C4-2B (cell line): ENCODE results near the gene A2M.

Source experiments
- ZFX ChIP-seq: fragments of 450-650 bp; IDR thresholded peaks from 2 replicates; pipeline ENCODE4 v1.6.1; 2017
- TF ChIP-seq, protein P1 (sequence below): fragments of 450-650 bp; conservative IDR thresholded peaks from 2 replicates; pipeline ENCODE4 v1.5.1; 2017; ENCODE audit warnings: mild to moderate bottlenecking

- TF ChIP-seq, protein P1, sequence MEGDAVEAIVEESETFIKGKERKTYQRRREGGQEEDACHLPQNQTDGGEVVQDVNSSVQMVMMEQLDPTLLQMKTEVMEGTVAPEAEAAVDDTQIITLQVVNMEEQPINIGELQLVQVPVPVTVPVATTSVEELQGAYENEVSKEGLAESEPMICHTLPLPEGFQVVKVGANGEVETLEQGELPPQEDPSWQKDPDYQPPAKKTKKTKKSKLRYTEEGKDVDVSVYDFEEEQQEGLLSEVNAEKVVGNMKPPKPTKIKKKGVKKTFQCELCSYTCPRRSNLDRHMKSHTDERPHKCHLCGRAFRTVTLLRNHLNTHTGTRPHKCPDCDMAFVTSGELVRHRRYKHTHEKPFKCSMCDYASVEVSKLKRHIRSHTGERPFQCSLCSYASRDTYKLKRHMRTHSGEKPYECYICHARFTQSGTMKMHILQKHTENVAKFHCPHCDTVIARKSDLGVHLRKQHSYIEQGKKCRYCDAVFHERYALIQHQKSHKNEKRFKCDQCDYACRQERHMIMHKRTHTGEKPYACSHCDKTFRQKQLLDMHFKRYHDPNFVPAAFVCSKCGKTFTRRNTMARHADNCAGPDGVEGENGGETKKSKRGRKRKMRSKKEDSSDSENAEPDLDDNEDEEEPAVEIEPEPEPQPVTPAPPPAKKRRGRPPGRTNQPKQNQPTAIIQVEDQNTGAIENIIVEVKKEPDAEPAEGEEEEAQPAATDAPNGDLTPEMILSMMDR = peak; percentile 82
- no peak for TF ChIP-seq ZFX
Observed at GRCh38 chr12:9064201-9064814, 51.4 kb downstream of the A2M start.
